ENCODE results near the gene C12orf60.
A peak's percentile ranks its signal among the peaks of the same experiment; 100 is the strongest.

The C12orf60 gene

GRCh38 chr12:14839262-14839661, 35.8 kb downstream of the C12orf60 start:
- no peak for DNase-seq

- DNase-seq, result no peak
Measured at GRCh38 chr12:14840616-14841015, 37.1 kb downstream of the C12orf60 start.

- no peak for DNase-seq
Measured at GRCh38 chr12:14841761-14842160, 38.3 kb downstream of the C12orf60 start.

- no peak for DNase-seq
Measured at GRCh38 chr12:14842315-14842714, 38.8 kb downstream of the C12orf60 start.

- no peak for DNase-seq
Measured at GRCh38 chr12:14843425-14843887, 40.0 kb downstream of the C12orf60 start, which contains the start of gene ART4. ART4 (minus strand) TSS chr12:14843526; CDS start chr12:14843113, 413 bp downstream.

- DNase-seq, result no peak
Measured at GRCh38 chr12:14844401-14844800, 40.9 kb downstream of the C12orf60 start.

GRCh38 chr12:14845350-14845750, 41.9 kb downstream of the C12orf60 start:
- DNase-seq, result peak; percentile 48

GRCh38 chr12:14846042-14846587, 42.6 kb downstream of the C12orf60 start:
- DNase-seq, result no peak

- DNase-seq, result no peak
Measured at GRCh38 chr12:14846876-14847580, 43.6 kb downstream of the C12orf60 start.

GRCh38 chr12:14849661-14850060, 46.2 kb downstream of the C12orf60 start:
- DNase-seq, result no peak

- no peak for DNase-seq
Measured at GRCh38 chr12:14850929-14851663, 47.6 kb downstream of the C12orf60 start.

GRCh38 chr12:14852880-14853279, 49.4 kb downstream of the C12orf60 start:
- DNase-seq, result no peak

- no peak for DNase-seq
Measured at GRCh38 chr12:14853961-14854360, 50.5 kb downstream of the C12orf60 start.

- no peak for DNase-seq
Measured at GRCh38 chr12:14854586-14855183, 51.2 kb downstream of the C12orf60 start.

GRCh38 chr12:14858513-14858912, 55.0 kb downstream of the C12orf60 start:
- DNase-seq, result no peak

GRCh38 chr12:14860490-14860889, 57.0 kb downstream of the C12orf60 start:
- DNase-seq, result no peak

GRCh38 chr12:14868916-14869506, 65.5 kb downstream of the C12orf60 start:
- no peak for DNase-seq

- no peak for DNase-seq
Measured at GRCh38 chr12:14871247-14871646, 67.8 kb downstream of the C12orf60 start.

GRCh38 chr12:14871886-14872285, 68.4 kb downstream of the C12orf60 start:
- no peak for DNase-seq

GRCh38 chr12:14873440-14874185, 70.1 kb downstream of the C12orf60 start:
- DNase-seq, result no peak
